ENCODE measurements around the gene FN1.
A peak's percentile ranks its signal among the peaks of the same experiment; 100 is the strongest.

FN1 gene

GRCh38 chr2:215407061-215407460 lies 28.8 kb downstream of the FN1 start:
- in situ Hi-C loops (cut with HindIII; ENCODE audit: low pct_ligation_motif_present, low sequenced_read_pairs), result no loop called here
- H3K27me3 ChIP-seq (replicated peaks), result no peaks in the 10 kb centered on the region
- peak; percentile 27 for DNase-seq
- no peak overlapping the region for H3K4me3 ChIP-seq (ENCODE audit: low read depth, low read length)
- no peak for TF ChIP-seq CTCF (IDR thresholded peaks at IDR 0.05; ENCODE audit: low read depth, low read length, missing control alignments)
- H3K36me3 ChIP-seq (replicated peaks), result peaks cover 98% of the 10 kb centered on the region
- no peak overlapping the region for H3K27ac ChIP-seq

GRCh38 chr2:215405722-215406581 lies 29.9 kb downstream of the FN1 start:
- H3K27ac ChIP-seq, result no peak overlapping the region
- peaks cover 100% of the 10 kb centered on the region for H3K36me3 ChIP-seq (replicated peaks)
- H3K4me3 ChIP-seq (ENCODE audit: low read depth, low read length), result no peak overlapping the region
- DNase-seq, result peak; percentile 44
- TF ChIP-seq CTCF (IDR thresholded peaks at IDR 0.05; ENCODE audit: low read depth, low read length, missing control alignments), result no peak
- in situ Hi-C loops (cut with HindIII; ENCODE audit: low pct_ligation_motif_present, low sequenced_read_pairs), result no loop called here
- no peaks in the 10 kb centered on the region for H3K27me3 ChIP-seq (replicated peaks)

GRCh38 chr2:215404348-215405012 lies 31.4 kb downstream of the FN1 start:
- no peak for TF ChIP-seq CTCF (IDR thresholded peaks at IDR 0.05; ENCODE audit: low read depth, low read length, missing control alignments)
- no peak overlapping the region for H3K27ac ChIP-seq
- in situ Hi-C loops (cut with HindIII; ENCODE audit: low pct_ligation_motif_present, low sequenced_read_pairs), result no loop called here
- peak; percentile 25 for DNase-seq
- H3K36me3 ChIP-seq (replicated peaks), result peaks cover 98% of the 10 kb centered on the region
- no peak overlapping the region for H3K4me3 ChIP-seq (ENCODE audit: low read depth, low read length)
- H3K27me3 ChIP-seq (replicated peaks), result no peaks in the 10 kb centered on the region

GRCh38 chr2:215403441-215404347 lies 32.2 kb downstream of the FN1 start:
- peak; percentile 14 for DNase-seq
- no peak for TF ChIP-seq CTCF (IDR thresholded peaks at IDR 0.05; ENCODE audit: low read depth, low read length, missing control alignments)
- Histone ChIP-seq H3K36me3 (replicated peaks) (peaks cover 98% of the 10 kb centered on the region), H3K27me3 (replicated peaks) (no peaks in the 10 kb centered on the region), H3K4me3 (ENCODE audit: low read depth, low read length) (no peak overlapping the region), H3K27ac (no peak overlapping the region)
- in situ Hi-C loops (cut with HindIII; ENCODE audit: low pct_ligation_motif_present, low sequenced_read_pairs), result no loop called here

GRCh38 chr2:215401896-215402379 lies 33.9 kb downstream of the FN1 start:
- H3K27ac ChIP-seq, result peak overlapping the region; percentile 38
- H3K36me3 ChIP-seq (replicated peaks), result peaks cover 98% of the 10 kb centered on the region
- no peaks in the 10 kb centered on the region for H3K27me3 ChIP-seq (replicated peaks)
- no peak overlapping the region for H3K4me3 ChIP-seq (ENCODE audit: low read depth, low read length)
- in situ Hi-C loops (cut with HindIII; ENCODE audit: low pct_ligation_motif_present, low sequenced_read_pairs), result no loop called here
- peak; percentile 71 for DNase-seq
- TF ChIP-seq CTCF (IDR thresholded peaks at IDR 0.05; ENCODE audit: low read depth, low read length, missing control alignments), result no peak

Data from brain microvascular endothelial cell (primary cell).